Vagina (tissue), 2 donors: ENCODE results near the gene URM1. TPM values are rescaled to one million over a fixed set of nuclear protein-coding genes. Genes with fewer than 3 reads are reported as not detected.
A peak's percentile ranks its signal among the peaks of the same experiment; 100 is the strongest.

Experiments
- DNase-seq, 2 donors: peaks; one replicate each; pipeline ENCODE4 v3.0.0-alpha.2; 2017; ENCODE audit errors: extremely low spot score in 2 of 2
- H3K27ac ChIP-seq: fragments of 200-600 bp; sonication (generic); one replicate; pipeline ENCODE4 v1.5.1; 2019
- H3K27me3 ChIP-seq: fragments of 200-600 bp; sonication (generic); one replicate; pipeline ENCODE4 v1.5.1; 2019
- H3K36me3 ChIP-seq, 2 donors: fragments of 200-600 bp; sonication (generic); one replicate each; pipeline ENCODE4 v1.5.1; 2017 to 2019
- H3K4me1 ChIP-seq: fragments of 200-600 bp; sonication (generic); one replicate; pipeline ENCODE4 v1.5.1; 2019
- H3K4me3 ChIP-seq, 2 donors: fragments of 200-600 bp; sonication (generic); 1 replicate in 1 of 2; 2 replicates in 1 of 2; pipeline ENCODE4 v1.5.1; 2016 to 2019
- H3K9me3 ChIP-seq: fragments of 200-600 bp; sonication (generic); one replicate; pipeline ENCODE4 v1.5.1; 2019
- CTCF ChIP-seq, 3 experiments: fragments of 450-650 bp in 2 of 3; fragments of 200-600 bp in 1 of 3; sonication (generic) in 1 of 3; IDR thresholded peaks; one replicate each; pipeline ENCODE4 v1.5.1; 2017 to 2019; ENCODE audit warnings: antibody characterized with exemption in 3 of 3, mild to moderate bottlenecking in 2 of 3, moderate library complexity in 2 of 3
- POLR2A ChIP-seq, 2 donors: fragments of 450-650 bp; IDR thresholded peaks; one replicate each; pipeline ENCODE4 v1.6.1; 2017; ENCODE audit warnings: antibody characterized with exemption in 2 of 2, mild to moderate bottlenecking in 2 of 2, moderate library complexity in 2 of 2
- POLR2AphosphoS5 ChIP-seq, 2 donors: sonication (generic); formaldehyde crosslinking; IDR thresholded peaks; one replicate each; pipeline ENCODE4 v1.9.0; 2017; ENCODE audit warnings: antibody characterized with exemption in 2 of 2, mild to moderate bottlenecking in 2 of 2, low read depth in 1 of 2; ENCODE audit not compliant: insufficient read depth in 1 of 2
- intact Hi-C: fragments of 100-400 bp; cut with DNase I; formaldehyde crosslinking; loops from one replicate; pipeline ENCODE4 v1.15.1; 2023
- total RNA-seq: library from RNA; depleted of rRNA; stranded (reverse); fragments of >200 nt; gene quantifications from one replicate; pipeline ENCODE4 v1.2.3, GENCODE V29; 2016

Gene URM1
- total RNA-seq, 1 donor from 2014 or later, result 15.2 TPM

- Histone ChIP-seq H3K36me3 (peaks cover 0 to 21% of the 10 kb centered on the region in 2 donors), H3K27me3 (no peaks in the 10 kb centered on the region)
Measured at GRCh38 chr9:128323791-128324190, 47.4 kb upstream of the URM1 start.

GRCh38 chr9:128324401-128324800 lies 46.8 kb upstream of the URM1 start:
- H3K27ac ChIP-seq, result no peak overlapping the region

More at GRCh38 chr9:128323791-128324190, 47.4 kb upstream of the URM1 start:
- DNase-seq, result no peak
- intact Hi-C loops, result no loop called here
- peaks cover 40% of the 10 kb centered on the region for H3K4me1 ChIP-seq
- peak overlapping the region; percentile 78 to 80 for H3K4me3 ChIP-seq
- no peak overlapping the region for H3K27ac ChIP-seq
- TF ChIP-seq POLR2AphosphoS5 (IDR thresholded peaks at IDR 0.05; ENCODE audit: insufficient read depth in 1 of 2, low read depth in 1 of 2) (no peak), CTCF (IDR thresholded peaks at IDR 0.05) (no peak), POLR2A (IDR thresholded peaks at IDR 0.05) (no peak)
- H3K9me3 ChIP-seq, result no peaks in the 10 kb centered on the region

GRCh38 chr9:128325629-128326028 lies 45.5 kb upstream of the URM1 start:
- no peak for DNase-seq
- Histone ChIP-seq H3K27me3 (no peaks in the 10 kb centered on the region), H3K36me3 (peaks cover 0 to 21% of the 10 kb centered on the region in 2 donors), H3K4me1 (peaks cover 39% of the 10 kb centered on the region), H3K4me3 (no peak overlapping the region), H3K27ac (no peak overlapping the region), H3K9me3 (no peaks in the 10 kb centered on the region)
- intact Hi-C loops, result no loop called here
- TF ChIP-seq POLR2A (IDR thresholded peaks at IDR 0.05) (no peak), POLR2AphosphoS5 (IDR thresholded peaks at IDR 0.05; ENCODE audit: insufficient read depth in 1 of 2, low read depth in 1 of 2) (no peak), CTCF (IDR thresholded peaks at IDR 0.05) (no peak)

More at GRCh38 chr9:128324401-128324800, 46.8 kb upstream of the URM1 start:
- H3K4me3 ChIP-seq, result no peak overlapping the region
- no peaks in the 10 kb centered on the region for H3K27me3 ChIP-seq
- TF ChIP-seq POLR2A (IDR thresholded peaks at IDR 0.05), result no peak
- TF ChIP-seq CTCF (IDR thresholded peaks at IDR 0.05), result no peak
- no peak for TF ChIP-seq POLR2AphosphoS5 (IDR thresholded peaks at IDR 0.05; ENCODE audit: insufficient read depth in 1 of 2, low read depth in 1 of 2)
- H3K36me3 ChIP-seq, result peaks cover 0 to 21% of the 10 kb centered on the region in 2 donors
- no peak for DNase-seq
- peaks cover 40% of the 10 kb centered on the region for H3K4me1 ChIP-seq
- intact Hi-C loops, result no loop called here
- no peaks in the 10 kb centered on the region for H3K9me3 ChIP-seq

GRCh38 chr9:128333451-128333869 lies 37.7 kb upstream of the URM1 start:
- intact Hi-C loops, result no loop called here
- Histone ChIP-seq H3K36me3 (peaks cover 0 to 6% of the 10 kb centered on the region in 2 donors), H3K4me1 (no peaks in the 10 kb centered on the region), H3K27me3 (no peaks in the 10 kb centered on the region), H3K27ac (no peak overlapping the region), H3K4me3 (no peak overlapping the region), H3K9me3 (no peaks in the 10 kb centered on the region)
- DNase-seq, result no peak
- TF ChIP-seq POLR2A (IDR thresholded peaks at IDR 0.05) (no peak), POLR2AphosphoS5 (IDR thresholded peaks at IDR 0.05; ENCODE audit: insufficient read depth in 1 of 2, low read depth in 1 of 2) (no peak), CTCF (IDR thresholded peaks at IDR 0.05) (no peak)

- Histone ChIP-seq H3K4me1 (no peaks in the 10 kb centered on the region), H3K4me3 (no peak overlapping the region), H3K27ac (no peak overlapping the region), H3K36me3 (peaks cover 0 to 6% of the 10 kb centered on the region in 2 donors), H3K9me3 (no peaks in the 10 kb centered on the region), H3K27me3 (no peaks in the 10 kb centered on the region)
- TF ChIP-seq POLR2A (IDR thresholded peaks at IDR 0.05), result no peak
- TF ChIP-seq CTCF (IDR thresholded peaks at IDR 0.05), result no peak
- TF ChIP-seq POLR2AphosphoS5 (IDR thresholded peaks at IDR 0.05; ENCODE audit: insufficient read depth in 1 of 2, low read depth in 1 of 2), result no peak
- DNase-seq, result no peak
- intact Hi-C loops, result no loop called here
Measured at GRCh38 chr9:128335161-128335560, 36.0 kb upstream of the URM1 start.
